GM23338 (cell line): Measurements from ENCODE around the gene BTBD3. TPM values are rescaled to one million over a fixed set of nuclear protein-coding genes. Genes with fewer than 3 reads are reported as not detected.

Experiments
- ATAC-seq: fragments of 200-7000 bp; cut with Tn5 transposase; 3 replicates; pipeline ENCODE4 v1.9.1; 2020
- DNase-seq: peaks from one replicate; pipeline ENCODE4 v3.0.0-alpha.2; 2015; ENCODE audit warnings: low spot score
- H2AFZ ChIP-seq: fragments of 200-600 bp; sonication (generic); 2 replicates; pipeline ENCODE4 v1.8.0; 2016; ENCODE audit warnings: antibody characterized with exemption, mild to moderate bottlenecking, moderate library complexity
- H3F3A ChIP-seq: fragments of 200-600 bp; sonication (generic); replicated peaks from 2 replicates; pipeline ENCODE4 v1.8.0; 2017; ENCODE audit warnings: antibody characterized with exemption, mixed run types, low read depth
- H3K27ac ChIP-seq: fragments of 200-600 bp; sonication (generic); 2 replicates; pipeline ENCODE4 v1.6.1; 2016; ENCODE audit warnings: low read depth
- H3K27me3 ChIP-seq: fragments of 200-600 bp; sonication (generic); 2 replicates; pipeline ENCODE4 v1.8.0; 2016; ENCODE audit warnings: mild to moderate bottlenecking, mixed run types, moderate library complexity; ENCODE audit not compliant: insufficient read depth
- H3K36me3 ChIP-seq: fragments of 200-600 bp; sonication (generic); 2 replicates; pipeline ENCODE4 v1.8.0; 2016; ENCODE audit warnings: mild to moderate bottlenecking; ENCODE audit not compliant: insufficient read depth
- H3K4me1 ChIP-seq: fragments of 200-600 bp; sonication (generic); 2 replicates; pipeline ENCODE4 v1.8.0; 2016; ENCODE audit warnings: mild to moderate bottlenecking, moderate library complexity; ENCODE audit not compliant: insufficient read depth
- H3K4me2 ChIP-seq: fragments of 200-600 bp; sonication (generic); 2 replicates; pipeline ENCODE4 v1.7.1; 2017; ENCODE audit warnings: mixed run types
- H3K4me3 ChIP-seq: fragments of 200-600 bp; sonication (generic); 2 replicates; pipeline ENCODE4 v1.6.1; 2016; ENCODE audit warnings: mixed run types
- H3K79me2 ChIP-seq: fragments of 200-600 bp; sonication (generic); replicated peaks from 2 replicates; pipeline ENCODE4 v1.8.0; 2017; ENCODE audit warnings: mild to moderate bottlenecking; ENCODE audit not compliant: insufficient read depth
- H3K9me2 ChIP-seq: fragments of 200-600 bp; sonication (generic); 2 replicates; pipeline ENCODE4 v1.8.0; 2017; ENCODE audit not compliant: insufficient read depth
- H4K20me1 ChIP-seq: fragments of 200-600 bp; sonication (generic); replicated peaks from 2 replicates; pipeline ENCODE4 v1.8.0; 2017; ENCODE audit warnings: mild to moderate bottlenecking; ENCODE audit not compliant: insufficient read depth
- H3K27ac Mint-ChIP-seq: 2 replicates; pipeline ENCODE4 v1.8.0; 2020; ENCODE audit warnings: inconsistent platforms, mild to moderate bottlenecking, moderate library complexity, mixed read lengths
- H3K27me3 Mint-ChIP-seq: 3 replicates; pipeline ENCODE4 v1.8.0; 2022; ENCODE audit warnings: low read depth, mild to moderate bottlenecking, moderate library complexity, mixed read lengths, inconsistent platforms; ENCODE audit not compliant: insufficient read depth, poor library complexity
- H3K36me3 Mint-ChIP-seq: 3 replicates; pipeline ENCODE4 v1.8.0; 2021; ENCODE audit warnings: low read depth, mild to moderate bottlenecking, inconsistent platforms, moderate library complexity, mixed read lengths
- H3K4me1 Mint-ChIP-seq: 3 replicates; pipeline ENCODE4 v1.8.0; 2020; ENCODE audit warnings: mild to moderate bottlenecking, inconsistent platforms, mixed read lengths
- H3K4me3 Mint-ChIP-seq: 3 replicates; pipeline ENCODE4 v1.8.0; 2021; ENCODE audit warnings: moderate library complexity, mild to moderate bottlenecking, inconsistent platforms, mixed read lengths
- H3K9me3 Mint-ChIP-seq: 3 replicates; pipeline ENCODE4 v1.8.0; 2020; ENCODE audit warnings: moderate library complexity, mild to moderate bottlenecking, inconsistent platforms, mixed read lengths
- CREB1 ChIP-seq: fragments of 250-450 bp; sonication (Bioruptor Pico); IDR thresholded peaks from 2 replicates; pipeline ENCODE4 v1.5.0; 2020; ENCODE audit warnings: low read depth, mild to moderate bottlenecking, moderate library complexity
- CTCF ChIP-seq, 2 experiments: fragments of 200-600 bp in 1 of 2; sonication (generic) in 1 of 2; conservative IDR thresholded peaks; 2 replicates each; pipeline versions ENCODE4 v1.5.1 to v1.6.1; 2016 to 2017; ENCODE audit warnings: antibody characterized with exemption in 2 of 2, low read depth in 2 of 2, mild to moderate bottlenecking in 2 of 2, moderate library complexity in 1 of 2
- ETS1 ChIP-seq: IDR thresholded peaks from 2 replicates; pipeline ENCODE4 v1.6.1; 2016; ENCODE audit warnings: antibody characterized with exemption
- EZH2 ChIP-seq: fragments of 200-600 bp; sonication (generic); IDR thresholded peaks from one replicate; pipeline ENCODE4 v1.8.0; 2017; ENCODE audit warnings: antibody characterized with exemption, mild to moderate bottlenecking, low read depth; ENCODE audit not compliant: unreplicated experiment
- EZH2phosphoT487 ChIP-seq: fragments of 200-600 bp; sonication (generic); IDR thresholded peaks from one replicate; pipeline ENCODE4 v1.8.1; 2018; ENCODE audit warnings: antibody characterized with exemption; ENCODE audit not compliant: unreplicated experiment
- JUNB ChIP-seq: IDR thresholded peaks from one replicate; pipeline ENCODE4 v1.6.1; 2016; ENCODE audit warnings: antibody characterized with exemption; ENCODE audit not compliant: unreplicated experiment
- NANOG ChIP-seq: IDR thresholded peaks from 2 replicates; pipeline ENCODE4 v1.6.1; 2016; ENCODE audit warnings: antibody characterized with exemption, borderline replicate concordance
- POLR2AphosphoS5 ChIP-seq: IDR thresholded peaks from 2 replicates; pipeline ENCODE4 v1.6.1; 2016; ENCODE audit warnings: antibody characterized with exemption, low read depth
- REST ChIP-seq: IDR thresholded peaks from one replicate; pipeline ENCODE4 v1.6.1; 2018; ENCODE audit warnings: antibody characterized with exemption; ENCODE audit not compliant: unreplicated experiment
- STAT1 ChIP-seq: IDR thresholded peaks from one replicate; pipeline ENCODE4 v1.6.1; 2016; ENCODE audit warnings: antibody characterized with exemption; ENCODE audit not compliant: unreplicated experiment
- ZNF114 ChIP-seq: fragments of 250-450 bp; sonication (Bioruptor Pico); IDR thresholded peaks from 2 replicates; pipeline ENCODE4 v1.5.0; 2020; ENCODE audit warnings: mild to moderate bottlenecking, moderate library complexity
- ZNF331 ChIP-seq: fragments of 250-450 bp; sonication (Bioruptor Pico); IDR thresholded peaks from 2 replicates; pipeline ENCODE4 v1.5.0; 2020; ENCODE audit warnings: low read depth, mild to moderate bottlenecking, moderate library complexity
- ZNF462 ChIP-seq: fragments of 250-450 bp; sonication (Bioruptor Pico); IDR thresholded peaks from 2 replicates; pipeline ENCODE4 v1.5.0; 2020; ENCODE audit warnings: mild to moderate bottlenecking, moderate library complexity
- polyA plus RNA-seq: library from polyadenylated mRNA; unstranded; fragments of >200 nt; fragmentation: Nextera tagmentation; extraction: Ambion mirVana; gene quantifications from 2 replicates; pipeline ENCODE4 v1.2.1, GENCODE V29; 2016
- total RNA-seq: library from RNA; depleted of rRNA; stranded (reverse); fragments of >200 nt; shearing (Covaris generic); gene quantifications from 2 replicates; pipeline ENCODE4 v1.2.3, GENCODE V29; 2014

Gene BTBD3
- total and polyA plus RNA-seq, 2 experiments from 2014 or later = 11.8 to 45.1 TPM

GRCh38 chr20:11894062-11894461 is 23.6 kb upstream of the BTBD3 start:
- Histone ChIP-seq H3K79me2 (peaks cover 73% of the 10 kb centered on the region), H3K36me3 (no peaks in the 10 kb centered on the region), H2AFZ (no peak overlapping the region), H3K4me2 (no peak overlapping the region; the same call in 1 of the 2 replicates), H3K4me3 (no peak overlapping the region), H4K20me1 (peaks cover 21% of the 10 kb centered on the region; the same call in 1 of the 2 replicates), H3K27ac (no peak overlapping the region), H3K9me2 (no peaks in the 10 kb centered on the region), H3K4me1 (peaks cover 29% of the 10 kb centered on the region), H3F3A (no peaks in the 10 kb centered on the region), H3K27me3 (peaks cover 11% of the 10 kb centered on the region)
- Mint-ChIP-seq H3K4me3 (no peak overlapping the region), H3K9me3 (no peaks in the 10 kb centered on the region), H3K36me3 (no peaks in the 10 kb centered on the region), H3K27me3 (peaks cover 1% of the 10 kb centered on the region), H3K27ac (no peak overlapping the region), H3K4me1 (peaks cover 54% of the 10 kb centered on the region)
- no peak for ATAC-seq
- DNase-seq = no peak
- TF ChIP-seq JUNB (no peak), REST (no peak), EZH2 (no peak), ZNF462 (CRISPR knock-in tag) (no peak), ZNF114 (CRISPR knock-in tag) (no peak), EZH2phosphoT487 (no peak), STAT1 (no peak), POLR2AphosphoS5 (no peak), NANOG (no peak), ETS1 (no peak), CTCF (conservative IDR thresholded peaks at IDR 0.05; ENCODE audit: low read depth in 2 of 2) (no peak), ZNF331 (CRISPR knock-in tag) (no peak), CREB1 (CRISPR knock-in tag) (no peak)
